NCI-H510A (cell line): ENCODE results near the gene RITA1.

Experiments used
- DNase-seq: peaks from one replicate; lab custom pipeline; 2025; lab: John Stamatoyannopoulos, UW

Gene RITA1

DNA sequence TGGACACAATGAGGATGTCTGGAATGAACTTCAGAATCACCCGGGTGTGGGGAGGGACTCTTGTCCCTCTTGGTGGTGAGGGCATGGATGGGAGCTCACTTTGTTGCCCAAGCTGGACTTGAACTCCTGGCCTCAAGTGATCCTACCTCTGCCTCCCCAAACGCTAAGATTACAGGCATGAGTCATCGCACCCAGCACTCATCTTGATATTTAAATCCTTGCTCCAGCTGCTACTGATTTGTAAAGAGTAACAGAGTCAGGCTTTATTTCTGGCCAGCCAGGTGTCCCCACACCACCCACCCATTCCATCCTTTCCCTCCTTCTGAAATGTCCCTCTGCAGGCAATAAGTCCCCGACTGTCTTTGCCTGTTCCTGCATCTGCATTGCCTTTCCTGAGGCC, 5.2 kb upstream of the RITA1 start:
- no peak for DNase-seq

DNA sequence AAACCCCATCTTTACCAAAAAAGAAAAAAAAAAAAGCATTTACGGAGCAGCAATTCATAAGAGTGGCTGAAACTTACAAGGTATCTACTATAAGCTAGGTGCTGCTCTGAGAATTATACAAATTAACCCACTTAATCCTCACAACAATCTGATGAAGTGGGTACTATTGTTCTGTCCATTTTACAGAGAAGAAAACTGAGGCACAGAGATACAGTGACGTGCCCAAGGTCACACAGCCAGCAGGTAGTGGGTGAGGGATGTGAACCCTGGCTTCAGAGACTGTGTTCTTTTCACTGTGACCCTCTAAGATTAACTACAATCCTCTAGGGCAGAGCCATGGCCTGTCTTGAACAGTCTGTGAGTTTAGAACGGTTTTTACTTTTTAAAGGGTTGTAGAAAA, 3.5 kb upstream of the RITA1 start:
- DNase-seq = no peak

DNA sequence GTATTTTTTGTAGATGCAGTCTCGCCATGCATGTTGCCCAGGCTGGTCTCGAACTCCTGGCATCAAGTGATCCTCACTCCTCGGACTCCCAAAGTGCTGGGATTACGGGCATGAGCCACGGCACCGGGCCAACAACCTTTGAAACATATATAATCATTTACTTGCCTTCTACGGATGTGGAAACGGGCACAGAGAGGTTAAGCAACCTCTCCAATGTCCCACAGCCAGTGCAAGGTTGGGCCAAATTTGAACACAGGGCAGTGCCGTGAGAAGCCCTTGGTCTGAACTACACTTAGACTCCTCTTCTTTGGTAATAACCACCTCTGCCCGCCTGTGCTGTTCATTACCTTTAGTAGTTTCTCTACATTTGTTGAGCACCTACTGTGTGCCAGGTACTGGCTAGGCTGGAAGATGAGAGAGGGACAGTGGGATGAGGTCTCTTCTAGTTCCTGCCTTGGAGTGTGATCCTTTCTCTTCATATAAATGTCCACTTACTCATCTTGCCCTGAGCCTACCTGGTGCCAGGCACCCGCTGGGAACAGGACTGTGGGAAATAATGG, 2.4 kb upstream of the RITA1 start:
- no peak for DNase-seq

DNA sequence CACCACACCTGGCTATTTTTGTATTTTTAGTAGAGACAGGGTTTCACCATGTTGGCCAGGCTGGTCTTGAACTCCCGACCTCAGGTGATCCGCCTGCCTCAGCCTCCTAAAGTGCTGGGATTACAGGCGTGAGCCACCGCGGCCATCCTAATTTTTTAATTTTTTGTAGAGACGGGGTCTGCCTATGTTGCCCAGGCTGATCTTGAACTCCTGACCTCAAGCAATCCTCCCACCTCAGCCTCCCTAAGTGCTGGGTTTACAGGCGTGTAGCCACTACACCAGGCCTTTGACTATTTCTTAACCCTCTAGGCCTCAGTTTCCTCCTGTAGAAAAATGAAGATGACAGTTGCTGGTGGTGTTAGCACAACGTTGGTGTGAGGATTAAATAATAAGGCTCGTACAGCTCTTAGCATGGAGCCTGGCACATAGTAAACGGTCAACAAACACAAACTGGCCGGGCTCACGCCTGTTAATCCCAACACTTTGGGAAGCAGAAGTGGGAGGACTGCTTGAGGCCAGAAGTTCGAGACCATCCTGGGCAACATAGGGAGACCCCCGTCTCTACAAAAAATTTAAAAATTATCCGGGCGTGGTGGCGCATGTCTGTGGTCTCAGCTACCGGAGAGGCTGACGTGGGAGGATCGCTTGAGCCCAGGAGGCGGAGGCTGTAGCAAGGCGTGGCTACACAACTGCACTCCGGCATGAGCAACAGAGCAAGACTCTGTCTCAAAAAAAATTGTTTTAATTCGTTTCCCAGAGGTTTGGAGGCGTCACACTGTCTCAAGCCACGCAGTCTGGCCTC, 1.2 kb upstream of the RITA1 start:
- peak; percentile 76 for DNase-seq

DNA sequence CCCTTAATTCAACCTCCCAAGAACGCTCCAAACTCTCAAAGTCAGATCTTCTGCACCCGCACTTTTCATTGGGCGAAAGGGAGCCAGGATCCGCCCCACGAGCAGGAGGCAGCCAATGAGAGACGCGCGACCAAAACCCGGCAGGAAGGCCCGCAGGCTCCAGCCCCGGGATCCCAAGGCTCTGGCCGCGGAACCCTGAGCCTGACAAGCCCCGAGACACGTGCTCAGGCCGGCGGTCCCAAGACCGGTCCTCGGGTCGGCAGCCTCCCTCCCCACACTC, 681 bp upstream of the RITA1 start:
- peak; percentile 82 for DNase-seq

DNA sequence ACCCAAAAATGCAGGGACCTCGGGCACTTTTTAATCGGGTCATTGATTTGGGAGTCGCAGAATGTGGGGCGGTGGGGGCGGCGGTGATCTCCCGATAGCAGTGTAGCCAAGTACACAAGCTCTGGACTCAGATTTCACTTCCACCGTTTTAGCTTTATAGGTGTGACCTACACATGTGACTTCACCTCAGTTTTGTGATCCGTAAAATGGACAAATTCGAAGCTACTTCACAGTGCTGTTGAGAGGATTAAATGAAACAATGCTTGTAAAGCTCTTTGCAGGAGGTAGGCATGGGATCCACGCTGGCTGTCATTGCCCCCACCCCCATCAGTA, 478 bp downstream of the RITA1 start:
- no peak for DNase-seq

GRCh38 chr12:113186666-113187325, 1.3 kb downstream of the RITA1 start:
- DNase-seq = no peak

DNA sequence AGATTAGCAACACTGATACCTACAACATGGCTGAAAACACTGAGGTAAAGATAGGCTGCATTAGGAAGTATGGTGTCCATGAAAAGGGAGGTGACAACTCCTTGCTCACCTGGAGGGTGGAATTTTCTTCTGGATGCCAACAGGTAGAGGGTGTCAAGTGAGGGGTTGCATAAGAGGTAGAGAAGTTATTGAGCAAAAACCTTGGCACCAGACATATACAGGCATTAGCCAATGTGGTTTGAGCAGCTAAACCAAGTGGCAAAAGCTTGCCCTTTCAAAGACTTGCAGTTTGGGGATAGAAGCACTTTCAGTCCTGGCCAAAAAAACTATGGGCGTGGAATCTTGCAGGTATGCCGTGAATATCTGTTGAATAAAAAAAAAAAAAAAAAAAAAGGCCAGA, 3.8 kb downstream of the RITA1 start:
- DNase-seq = no peak

- DNase-seq = no peak
These were observed 5.2 kb downstream of the RITA1 start for GRCh38 chr12:113190761-113191160.

- DNase-seq = no peak
These were observed 5.7 kb downstream of the RITA1 start for GRCh38 chr12:113191227-113191626.

- DNase-seq = no peak
These were observed 9.5 kb downstream of the RITA1 start for GRCh38 chr12:113194971-113195391.

DNA sequence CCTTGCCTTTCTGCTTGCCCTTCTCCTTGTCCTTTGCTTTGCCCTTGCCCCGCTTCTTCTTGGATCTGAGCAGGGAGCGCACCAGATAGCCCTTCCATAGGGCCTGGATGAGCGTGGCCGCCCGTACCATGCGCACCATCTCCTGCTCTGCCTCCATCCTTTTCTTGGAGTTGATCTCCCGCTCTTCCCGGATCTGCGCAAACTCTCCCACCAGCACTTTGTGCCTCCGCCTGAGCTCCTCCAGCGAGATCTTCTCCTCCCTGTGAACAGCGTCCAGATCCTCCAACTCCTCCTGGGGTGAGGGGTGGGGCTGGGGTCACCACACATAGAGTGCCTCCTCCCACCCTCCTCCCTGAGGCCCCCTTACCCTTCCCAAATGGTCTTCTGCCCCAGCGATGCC, 10.1 kb downstream of the RITA1 start:
- no peak for DNase-seq

DNA sequence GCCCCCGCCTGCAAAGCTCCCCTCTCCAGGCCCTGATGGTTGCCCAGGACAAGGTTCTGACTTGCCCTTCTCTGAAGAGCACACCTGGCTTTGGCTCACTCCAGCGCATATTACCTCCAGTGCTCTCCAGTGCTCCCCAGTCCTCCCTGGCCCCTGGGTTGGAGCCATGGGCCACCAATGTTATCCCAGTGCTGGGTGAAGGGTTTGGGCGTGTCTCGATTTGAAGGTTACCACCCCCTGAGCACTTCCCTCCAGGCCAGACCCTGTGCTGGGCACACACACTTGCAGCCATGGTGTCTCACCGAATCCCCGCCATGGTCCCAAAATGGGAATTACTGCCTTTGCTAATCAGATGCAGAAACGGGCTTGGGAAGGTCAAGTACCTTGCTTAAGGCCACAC, 11.1 kb downstream of the RITA1 start:
- DNase-seq = no peak

DNA sequence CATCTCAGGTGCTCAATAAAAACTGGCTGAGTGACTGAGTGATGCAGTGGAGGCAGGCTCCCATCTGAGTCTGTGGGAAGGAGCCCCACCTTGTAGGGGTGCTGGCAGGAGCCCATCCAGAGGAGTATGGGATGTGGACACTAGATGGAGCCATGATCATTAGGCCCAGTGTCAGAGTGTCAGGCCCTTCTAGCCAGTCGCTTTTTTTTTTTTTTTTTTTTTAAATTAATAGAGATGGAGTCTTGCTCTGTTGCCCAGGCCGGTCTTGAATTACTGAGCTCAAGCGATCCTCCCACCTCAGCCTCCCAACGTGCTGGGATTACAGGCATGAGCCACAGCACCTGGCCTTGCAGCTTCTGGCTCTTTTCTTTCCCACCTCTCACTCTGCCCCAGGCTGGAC, 11.5 kb downstream of the RITA1 start:
- DNase-seq = no peak

DNA sequence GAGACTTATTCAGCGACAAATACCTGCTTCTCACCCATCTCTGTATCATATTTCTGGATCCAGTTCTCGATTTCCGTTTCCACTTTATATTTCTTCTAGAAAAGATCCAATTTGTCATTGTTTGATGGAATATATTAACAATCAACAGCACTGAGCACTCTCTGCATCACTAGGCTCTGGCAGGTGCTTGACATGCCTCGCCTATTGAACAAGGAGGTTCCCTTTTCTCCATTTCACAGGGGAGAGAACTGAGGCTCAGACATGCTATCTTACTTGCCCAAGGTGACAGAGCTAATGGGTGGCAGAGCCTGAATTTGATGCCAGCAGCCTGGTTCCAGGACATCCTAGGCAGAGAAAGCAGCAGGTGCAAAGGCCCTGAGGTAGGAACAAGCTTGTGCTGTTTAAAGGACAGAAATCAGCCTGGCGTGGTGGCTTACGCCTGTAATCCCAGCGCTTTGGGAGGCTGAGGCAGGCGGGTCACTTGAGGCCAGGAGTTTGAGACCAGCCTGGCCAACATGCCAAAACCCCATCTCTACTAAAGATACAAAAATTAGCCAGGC, 12.1 kb downstream of the RITA1 start:
- no peak for DNase-seq

DNA sequence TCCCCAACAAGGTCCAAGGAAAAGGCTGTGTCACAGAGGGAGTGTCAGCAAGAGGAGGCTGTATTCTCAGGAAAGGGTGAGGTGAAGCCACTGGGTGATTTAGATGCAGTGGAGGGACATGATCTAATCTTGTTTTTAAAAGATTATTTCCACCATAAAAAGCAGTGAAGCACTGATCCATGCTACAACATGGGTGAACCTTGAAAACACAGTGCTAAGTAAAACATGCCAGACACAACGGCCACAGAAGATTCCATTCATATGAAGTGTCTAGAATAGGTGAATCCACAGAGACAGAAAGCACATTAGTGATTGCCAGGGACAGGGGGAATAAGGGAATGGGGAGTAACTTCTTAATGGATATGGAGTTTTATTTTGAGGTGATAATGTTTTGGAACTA, 12.8 kb downstream of the RITA1 start:
- no peak for DNase-seq

- no peak for DNase-seq
These were observed 14.7 kb downstream of the RITA1 start for GRCh38 chr12:113200021-113200797.

DNA sequence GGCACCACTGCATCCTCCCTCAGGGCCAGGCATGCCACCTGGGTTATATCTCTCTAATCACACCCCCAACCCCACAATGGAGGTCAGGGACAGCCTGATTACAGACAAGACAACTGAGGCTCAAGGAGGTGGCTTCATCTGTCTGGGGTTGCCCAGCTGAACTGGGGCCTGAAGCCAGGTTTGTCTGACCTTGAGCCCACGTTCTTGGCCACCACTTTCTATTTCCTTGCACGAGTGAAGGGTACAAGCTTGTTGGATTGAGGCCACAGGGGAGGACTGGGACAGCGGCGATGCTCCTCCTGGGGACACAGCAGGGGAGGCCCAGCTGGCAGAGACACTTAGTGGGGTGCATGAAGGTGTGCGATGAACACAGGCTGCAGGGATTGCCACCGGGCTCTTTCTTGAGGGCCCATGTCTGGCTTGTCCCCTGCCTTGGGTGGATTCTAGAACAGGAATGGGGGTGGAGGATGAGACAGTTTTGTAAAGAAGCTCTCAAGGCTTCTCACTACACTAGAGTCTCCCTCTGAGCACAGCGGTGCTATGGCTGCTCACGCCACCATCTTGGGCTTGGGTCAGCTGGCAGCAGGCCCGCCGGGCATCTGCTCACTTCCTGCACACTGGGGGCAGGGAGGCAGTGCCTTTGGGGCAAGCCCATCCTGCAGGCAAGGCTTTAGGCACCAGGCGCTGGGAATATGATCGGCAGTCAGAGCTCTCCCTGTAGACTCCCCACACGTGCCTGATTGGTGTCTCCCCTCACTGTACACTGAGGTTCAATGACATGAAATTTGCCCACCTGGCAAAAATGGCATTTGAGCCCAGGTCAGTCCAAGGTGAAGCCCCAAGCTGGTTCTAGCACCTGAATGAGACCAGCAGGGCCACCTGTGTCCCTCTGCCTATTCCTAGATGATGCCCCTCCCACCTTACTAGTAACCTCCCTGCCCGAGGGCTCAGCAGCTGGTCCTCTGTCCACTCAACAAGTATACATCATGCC, 16.0 kb downstream of the RITA1 start:
- DNase-seq = no peak

- DNase-seq = no peak
These were observed 17.0 kb downstream of the RITA1 start for GRCh38 chr12:113202300-113203075.

DNA sequence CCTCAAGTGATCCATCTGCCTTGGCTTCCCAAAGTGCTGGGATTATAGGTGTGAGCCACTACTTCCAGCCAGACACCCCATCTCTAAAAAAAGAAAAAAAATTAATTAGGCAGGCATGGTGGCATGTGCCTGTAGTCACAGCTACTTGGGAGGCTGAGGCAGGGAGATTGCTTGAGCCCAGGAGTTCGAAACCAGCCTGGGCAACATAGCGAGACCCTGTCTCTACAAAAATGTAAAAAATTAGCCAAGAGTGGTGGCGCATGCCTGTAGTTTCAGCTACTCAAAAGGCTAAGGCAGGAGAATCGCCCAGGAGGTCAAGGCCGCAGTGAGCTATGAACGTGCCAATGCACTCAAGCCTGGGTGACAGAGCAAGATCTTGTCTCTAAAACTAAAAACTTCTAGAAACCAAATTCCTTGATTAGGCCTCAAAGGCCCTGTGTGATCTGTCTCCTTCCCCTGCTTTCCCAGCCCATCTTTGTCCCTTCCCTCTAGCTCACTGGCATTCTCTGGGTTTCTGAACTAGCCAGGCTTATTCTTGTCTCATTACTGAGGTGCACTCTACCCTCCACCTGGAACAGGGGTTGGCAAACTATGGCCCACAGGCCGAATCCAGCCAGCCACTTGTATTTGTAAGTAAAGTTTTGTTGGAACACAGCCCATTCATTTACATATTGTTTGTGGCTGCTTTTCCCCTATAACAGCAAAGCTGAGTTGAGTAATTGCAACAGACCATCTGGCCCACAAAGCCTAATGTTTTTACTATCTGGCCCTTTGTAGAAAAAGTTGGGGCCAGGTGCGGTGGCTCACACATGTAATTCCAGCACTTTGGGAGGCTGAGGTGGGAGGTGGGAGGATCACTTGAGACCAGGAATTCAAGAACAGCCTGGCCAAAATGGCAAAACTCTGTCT, 18.6 kb downstream of the RITA1 start:
- DNase-seq = no peak
